Measurements from ENCODE around the gene CPOX.

The CPOX gene

DNA sequence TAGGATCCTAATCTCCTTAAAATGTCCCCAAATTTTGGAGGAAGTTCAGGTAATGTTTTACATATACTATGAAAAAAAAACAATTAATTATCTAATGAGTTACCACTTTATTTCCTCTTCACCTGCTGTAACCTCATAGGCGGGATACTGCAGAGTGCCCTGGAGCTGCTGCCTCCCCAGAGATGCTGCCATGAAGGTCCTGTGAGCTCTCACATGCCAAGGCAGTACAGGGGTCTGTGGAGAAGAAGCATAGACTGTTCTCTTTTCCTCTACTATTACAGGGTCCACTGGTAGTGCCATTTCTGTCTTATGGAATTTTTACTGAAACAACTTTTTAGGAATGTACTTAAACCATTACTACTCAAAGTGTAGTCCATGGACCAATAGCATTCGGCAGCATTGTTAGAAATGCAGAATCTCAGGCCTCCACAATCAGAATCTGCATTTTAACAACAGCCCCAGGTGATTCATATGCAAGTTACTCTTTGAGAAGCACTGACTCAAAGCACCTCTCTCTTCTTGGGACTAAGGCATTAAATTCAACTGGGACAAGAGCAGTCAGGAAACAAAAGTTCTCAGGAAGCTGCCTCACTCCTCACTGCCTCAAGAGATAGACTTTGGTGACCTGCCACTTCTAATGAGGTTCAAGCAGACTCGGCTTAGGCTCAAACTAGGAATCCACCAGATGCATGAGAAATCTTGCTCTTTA, 30.3 kb upstream of the CPOX start:
- no peak for DNase-seq (ENCODE audit: extremely low spot score)
- POLR2A ChIA-PET: no interaction called here
- CTCF ChIA-PET: no interaction called here
- TF ChIP-seq FOXM1 (IDR thresholded peaks at IDR 0.05; ENCODE audit: borderline replicate concordance) (no peak), CTBP1 (IDR thresholded peaks at IDR 0.05; ENCODE audit: borderline replicate concordance) (no peak)
- TF ChIP-seq, protein P1, sequence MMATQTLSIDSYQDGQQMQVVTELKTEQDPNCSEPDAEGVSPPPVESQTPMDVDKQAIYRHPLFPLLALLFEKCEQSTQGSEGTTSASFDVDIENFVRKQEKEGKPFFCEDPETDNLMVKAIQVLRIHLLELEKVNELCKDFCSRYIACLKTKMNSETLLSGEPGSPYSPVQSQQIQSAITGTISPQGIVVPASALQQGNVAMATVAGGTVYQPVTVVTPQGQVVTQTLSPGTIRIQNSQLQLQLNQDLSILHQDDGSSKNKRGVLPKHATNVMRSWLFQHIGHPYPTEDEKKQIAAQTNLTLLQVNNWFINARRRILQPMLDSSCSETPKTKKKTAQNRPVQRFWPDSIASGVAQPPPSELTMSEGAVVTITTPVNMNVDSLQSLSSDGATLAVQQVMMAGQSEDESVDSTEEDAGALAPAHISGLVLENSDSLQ (IDR thresholded peaks at IDR 0.05): no peak

GRCh38 chr3:98617841-98618240, 24.4 kb upstream of the CPOX start:
- TF ChIP-seq HDGF (IDR thresholded peaks at IDR 0.05; ENCODE audit: borderline replicate concordance) (no peak), FOXM1 (IDR thresholded peaks at IDR 0.05; ENCODE audit: borderline replicate concordance) (no peak), FOXK2 (IDR thresholded peaks at IDR 0.05) (no peak), ELF4 (IDR thresholded peaks at IDR 0.05) (no peak), NFRKB (IDR thresholded peaks at IDR 0.05) (no peak), ARNT (IDR thresholded peaks at IDR 0.05) (no peak), LEF1 (IDR thresholded peaks at IDR 0.05; ENCODE audit: borderline replicate concordance) (no peak), ZNF384 (IDR thresholded peaks at IDR 0.05) (no peak), FOXA1 (IDR thresholded peaks at IDR 0.05) (no peak), CTBP1 (IDR thresholded peaks at IDR 0.05; ENCODE audit: borderline replicate concordance) (no peak), SP1 (IDR thresholded peaks at IDR 0.05) (no peak), BHLHE40 (IDR thresholded peaks at IDR 0.05; ENCODE audit: borderline replicate concordance) (no peak), SUZ12 (IDR thresholded peaks at IDR 0.05) (no peak), TARDBP (IDR thresholded peaks at IDR 0.05) (no peak), L3MBTL2 (conservative IDR thresholded peaks at IDR 0.05) (no peak)
- TF ChIP-seq, protein P1 (IDR thresholded peaks at IDR 0.05): no peak
- ChIA-PET POLR2A (no interaction called here), CTCF (interaction anchor here (0.8 kb wide), 1 partner anchor 15 kb away, joined by 3 read pairs; no protein-coding TSS in a partner anchor)
- DNase-seq (ENCODE audit: extremely low spot score): no peak

GRCh38 chr3:98613616-98614015, 20.2 kb upstream of the CPOX start:
- TF ChIP-seq ELF4 (IDR thresholded peaks at IDR 0.05) (no peak), FOXK2 (IDR thresholded peaks at IDR 0.05) (no peak), BHLHE40 (IDR thresholded peaks at IDR 0.05; ENCODE audit: borderline replicate concordance) (no peak), TARDBP (IDR thresholded peaks at IDR 0.05) (no peak)
- TF ChIP-seq, protein P1 (IDR thresholded peaks at IDR 0.05): no peak
- ChIA-PET CTCF (no interaction called here), POLR2A (no interaction called here)
- DNase-seq (ENCODE audit: extremely low spot score): no peak

GRCh38 chr3:98612996-98613517, 19.6 kb upstream of the CPOX start:
- no peak for DNase-seq (ENCODE audit: extremely low spot score)

GRCh38 chr3:98612587-98612986, 19.2 kb upstream of the CPOX start:
- TF ChIP-seq FOXM1 (IDR thresholded peaks at IDR 0.05; ENCODE audit: borderline replicate concordance) (no peak), CTBP1 (IDR thresholded peaks at IDR 0.05; ENCODE audit: borderline replicate concordance) (no peak), HDGF (IDR thresholded peaks at IDR 0.05; ENCODE audit: borderline replicate concordance) (no peak), ARNT (IDR thresholded peaks at IDR 0.05) (no peak), SUZ12 (IDR thresholded peaks at IDR 0.05) (no peak), BHLHE40 (IDR thresholded peaks at IDR 0.05; ENCODE audit: borderline replicate concordance) (no peak), ELF4 (IDR thresholded peaks at IDR 0.05) (no peak), FOXK2 (IDR thresholded peaks at IDR 0.05) (no peak), TARDBP (IDR thresholded peaks at IDR 0.05) (no peak), LEF1 (IDR thresholded peaks at IDR 0.05; ENCODE audit: borderline replicate concordance) (no peak), SP1 (IDR thresholded peaks at IDR 0.05) (no peak), ZNF384 (IDR thresholded peaks at IDR 0.05) (no peak)
- TF ChIP-seq, protein P1 (IDR thresholded peaks at IDR 0.05): no peak
- CTCF ChIA-PET: no interaction called here
- POLR2A ChIA-PET: no interaction called here
- DNase-seq (ENCODE audit: extremely low spot score): no peak

More at GRCh38 chr3:98612996-98613517, 19.6 kb upstream of the CPOX start:
- no peak for TF ChIP-seq NFRKB (IDR thresholded peaks at IDR 0.05)
- TF ChIP-seq CTBP1 (IDR thresholded peaks at IDR 0.05; ENCODE audit: borderline replicate concordance): no peak
- TF ChIP-seq SUZ12 (IDR thresholded peaks at IDR 0.05): no peak
- no peak for TF ChIP-seq ELF4 (IDR thresholded peaks at IDR 0.05)
- TF ChIP-seq LEF1 (IDR thresholded peaks at IDR 0.05; ENCODE audit: borderline replicate concordance): no peak
- TF ChIP-seq FOXM1 (IDR thresholded peaks at IDR 0.05; ENCODE audit: borderline replicate concordance): no peak
- no peak for TF ChIP-seq FOXA1 (IDR thresholded peaks at IDR 0.05)
- POLR2A ChIA-PET: no interaction called here
- CTCF ChIA-PET: no interaction called here

DNA sequence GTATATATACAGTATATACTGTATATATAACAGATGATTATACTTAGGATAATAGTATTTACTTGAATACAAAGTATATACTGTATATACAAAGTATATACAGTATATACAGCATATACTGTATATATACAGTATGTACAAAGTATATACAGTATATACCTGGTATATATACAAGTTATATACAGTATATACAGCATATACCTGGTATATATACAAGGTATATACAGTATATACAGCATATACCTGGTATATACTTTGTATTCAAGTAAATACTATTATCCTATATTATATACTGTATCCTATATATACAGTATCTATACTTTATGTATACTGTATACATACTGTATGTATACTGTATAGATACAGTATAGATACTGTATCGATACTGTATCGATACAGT, 14.6 kb upstream of the CPOX start:
- CTCF ChIA-PET: no interaction called here
- TF ChIP-seq FOXK2 (IDR thresholded peaks at IDR 0.05) (no peak), L3MBTL2 (conservative IDR thresholded peaks at IDR 0.05) (no peak), ARNT (IDR thresholded peaks at IDR 0.05) (no peak)
- DNase-seq (ENCODE audit: extremely low spot score): no peak
- POLR2A ChIA-PET: no interaction called here
